Esophagus muscularis mucosa (tissue), 4 donors: ENCODE data around the gene TPX2. TPM values are rescaled to one million over a fixed set of nuclear protein-coding genes. Genes with fewer than 3 reads are reported as not detected.
A peak's percentile ranks its signal among the peaks of the same experiment; 100 is the strongest.

Source experiments
- DNase-seq: peaks from one replicate; pipeline ENCODE4 v3.0.0-alpha.2; 2017; ENCODE audit errors: extremely low spot score
- H3K27ac ChIP-seq, 4 donors: fragments of 200-600 bp; sonication (generic); replicated peaks in 1 of 4; 1 replicate in 3 of 4; 2 replicates in 1 of 4; pipeline ENCODE4 v1.5.1; 2016 to 2019; ENCODE audit warnings: mild to moderate bottlenecking in 1 of 4
- H3K27me3 ChIP-seq, 4 donors: fragments of 200-600 bp; sonication (generic); one replicate each; pipeline versions ENCODE4 v1.5.1 to v1.6.0; 2016 to 2019
- H3K36me3 ChIP-seq, 4 donors: fragments of 200-600 bp; sonication (generic); one replicate each; pipeline ENCODE4 v1.5.1; 2016 to 2019
- H3K4me1 ChIP-seq, 4 donors: fragments of 200-600 bp; sonication (generic); one replicate each; pipeline ENCODE4 v1.5.1; 2016 to 2019
- H3K4me3 ChIP-seq, 4 donors: fragments of 200-600 bp; sonication (generic); 1 replicate in 2 of 4; 2 replicates in 2 of 4; pipeline ENCODE4 v1.5.1; 2016 to 2019; ENCODE audit warnings: mild to moderate bottlenecking in 4 of 4, moderate library complexity in 1 of 4
- H3K9me3 ChIP-seq, 4 donors: fragments of 200-600 bp; sonication (generic); 1 replicate in 3 of 4; 2 replicates in 1 of 4; pipeline ENCODE4 v1.5.1; 2016 to 2019
- EP300 ChIP-seq: sonication (generic); formaldehyde crosslinking; IDR thresholded peaks from one replicate; pipeline ENCODE4 v1.6.1; 2017; ENCODE audit warnings: antibody characterized with exemption
- POLR2A ChIP-seq: fragments of 450-650 bp; IDR thresholded peaks from one replicate; pipeline ENCODE4 v1.6.1; 2017; ENCODE audit warnings: antibody characterized with exemption, moderate library complexity, mild to moderate bottlenecking, low read depth
- POLR2AphosphoS5 ChIP-seq, 2 donors: sonication (generic); formaldehyde crosslinking; IDR thresholded peaks; one replicate each; pipeline ENCODE4 v1.6.1; 2017; ENCODE audit warnings: antibody characterized with exemption in 2 of 2
- WGBS: methylation state at CpG from one replicate; pipeline ENCODE4 v1.1.5; 2018; 5-methylcytosine and 5-hydroxymethylcytosine counted together
- intact Hi-C: fragments of 100-400 bp; cut with DNase I; formaldehyde crosslinking; loops from one replicate; pipeline ENCODE4 v1.15.1; 2023
- total RNA-seq, 4 donors: library from RNA; depleted of rRNA; stranded (reverse); fragments of >200 nt; gene quantifications; one replicate each; pipeline versions ENCODE4 v1.1.0 to v1.2.1, GENCODE V29; 2016
- TF ChIP-seq, protein P1 (sequence below), 3 experiments: fragments of 200-600 bp in 2 of 3; fragments of 450-650 bp in 1 of 3; sonication (generic) in 2 of 3; IDR thresholded peaks; one replicate each; pipeline ENCODE4 v1.5.1; 2017 to 2019; ENCODE audit warnings: antibody characterized with exemption in 3 of 3, mild to moderate bottlenecking in 2 of 3, moderate library complexity in 1 of 3

Gene TPX2
- total RNA-seq, 4 donors from 2014 or later = under 0.01 to 1.1 (median 0.38) TPM

GRCh38 chr20:31831771-31832306, 92.7 kb downstream of the TPX2 start:
- no peak overlapping the region for H3K4me3 ChIP-seq
- no peaks in the 10 kb centered on the region for H3K9me3 ChIP-seq
- peaks cover 14 to 22% (median 17%) of the 10 kb centered on the region in 4 donors for H3K4me1 ChIP-seq
- H3K27me3 ChIP-seq = peaks cover 0 to 5% (median 0%) of the 10 kb centered on the region in 4 donors
- H3K27ac ChIP-seq = no peak overlapping the region
- TF ChIP-seq, protein P1, sequence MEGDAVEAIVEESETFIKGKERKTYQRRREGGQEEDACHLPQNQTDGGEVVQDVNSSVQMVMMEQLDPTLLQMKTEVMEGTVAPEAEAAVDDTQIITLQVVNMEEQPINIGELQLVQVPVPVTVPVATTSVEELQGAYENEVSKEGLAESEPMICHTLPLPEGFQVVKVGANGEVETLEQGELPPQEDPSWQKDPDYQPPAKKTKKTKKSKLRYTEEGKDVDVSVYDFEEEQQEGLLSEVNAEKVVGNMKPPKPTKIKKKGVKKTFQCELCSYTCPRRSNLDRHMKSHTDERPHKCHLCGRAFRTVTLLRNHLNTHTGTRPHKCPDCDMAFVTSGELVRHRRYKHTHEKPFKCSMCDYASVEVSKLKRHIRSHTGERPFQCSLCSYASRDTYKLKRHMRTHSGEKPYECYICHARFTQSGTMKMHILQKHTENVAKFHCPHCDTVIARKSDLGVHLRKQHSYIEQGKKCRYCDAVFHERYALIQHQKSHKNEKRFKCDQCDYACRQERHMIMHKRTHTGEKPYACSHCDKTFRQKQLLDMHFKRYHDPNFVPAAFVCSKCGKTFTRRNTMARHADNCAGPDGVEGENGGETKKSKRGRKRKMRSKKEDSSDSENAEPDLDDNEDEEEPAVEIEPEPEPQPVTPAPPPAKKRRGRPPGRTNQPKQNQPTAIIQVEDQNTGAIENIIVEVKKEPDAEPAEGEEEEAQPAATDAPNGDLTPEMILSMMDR (IDR thresholded peaks at IDR 0.05) = no peak
- TF ChIP-seq POLR2A = no peak
- TF ChIP-seq EP300 = no peak
- TF ChIP-seq POLR2AphosphoS5 (IDR thresholded peaks at IDR 0.05) = no peak
- WGBS = 85% methylated on average over 5 of the region's 17 CpGs
- DNase-seq = no peak
- intact Hi-C loops = no loop called here
- no peaks in the 10 kb centered on the region for H3K36me3 ChIP-seq

- no peak overlapping the region for H3K27ac ChIP-seq
- H3K4me1 ChIP-seq = peaks cover 20 to 35% (median 31%) of the 10 kb centered on the region in 4 donors
- H3K36me3 ChIP-seq = no peaks in the 10 kb centered on the region
- H3K9me3 ChIP-seq = no peaks in the 10 kb centered on the region
- no peak for DNase-seq
- peaks cover 0 to 5% (median 0%) of the 10 kb centered on the region in 4 donors for H3K27me3 ChIP-seq
- WGBS = 55% methylated on average over 9 of the region's 14 CpGs
- TF ChIP-seq POLR2A = no peak
- TF ChIP-seq, protein P1 (IDR thresholded peaks at IDR 0.05) = peak; percentile 36 to 80 (median 47)
- intact Hi-C loops = no loop called here
- H3K4me3 ChIP-seq = no peak overlapping the region
These were observed 94.2 kb downstream of the TPX2 start for GRCh38 chr20:31833130-31833930.

GRCh38 chr20:31833931-31834521, 94.9 kb downstream of the TPX2 start:
- H3K27me3 ChIP-seq = peaks cover 0 to 5% (median 0%) of the 10 kb centered on the region in 4 donors
- intact Hi-C loops = no loop called here
- H3K9me3 ChIP-seq = no peaks in the 10 kb centered on the region
- H3K4me1 ChIP-seq = peaks cover 27 to 42% (median 38%) of the 10 kb centered on the region in 4 donors
- H3K4me3 ChIP-seq = no peak overlapping the region
- 85% methylated on average over 15 of the region's 20 CpGs for WGBS
- no peak overlapping the region for H3K27ac ChIP-seq
- no peak for TF ChIP-seq EP300
- no peak for TF ChIP-seq POLR2AphosphoS5 (IDR thresholded peaks at IDR 0.05)
- TF ChIP-seq, protein P1 (IDR thresholded peaks at IDR 0.05) = no peak
- no peak for TF ChIP-seq POLR2A
- H3K36me3 ChIP-seq = no peaks in the 10 kb centered on the region
- no peak for DNase-seq

GRCh38 chr20:31835554-31835953, 96.5 kb downstream of the TPX2 start:
- TF ChIP-seq POLR2AphosphoS5 (IDR thresholded peaks at IDR 0.05) (no peak), EP300 (no peak)
- TF ChIP-seq, protein P1 (IDR thresholded peaks at IDR 0.05) = no peak
- Histone ChIP-seq H3K4me1 (peaks cover 27 to 43% (median 38%) of the 10 kb centered on the region in 4 donors), H3K27ac (no peak overlapping the region), H3K9me3 (no peaks in the 10 kb centered on the region), H3K27me3 (peaks cover 0 to 5% (median 0%) of the 10 kb centered on the region in 4 donors), H3K36me3 (no peaks in the 10 kb centered on the region), H3K4me3 (no peak overlapping the region)
- intact Hi-C loops = no loop called here
- 78% methylated on average over 5 of the region's 9 CpGs for WGBS
- DNase-seq = no peak
